ENCODE measurements around the gene TBCK. TPM values are rescaled to one million over a fixed set of nuclear protein-coding genes. Genes with fewer than 3 reads are reported as not detected.

The TBCK gene
- total RNA-seq, 1 donor from 2014 or later, result 25.8 TPM

DNA sequence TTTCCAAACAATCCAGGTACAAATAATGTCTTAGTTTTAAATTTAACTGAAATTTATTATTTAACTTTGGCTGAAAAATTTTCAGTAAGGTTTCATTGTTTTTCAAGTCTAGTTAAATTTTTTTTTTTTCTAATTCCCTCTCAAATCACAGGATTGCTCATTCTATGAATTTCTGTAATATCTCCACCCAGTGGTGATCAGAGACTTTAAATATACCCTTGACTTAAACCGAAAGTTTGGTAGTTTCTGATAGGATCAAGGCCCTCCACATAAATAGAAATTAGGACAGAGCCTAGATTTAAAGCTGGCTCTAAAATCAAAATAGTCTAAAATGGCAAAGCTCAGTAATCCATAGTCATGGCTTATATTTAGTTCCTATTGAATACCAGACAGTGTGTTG lies 175.4 kb downstream of the TBCK start:
- Mint-ChIP-seq H3K36me3 (ENCODE audit: low read depth, unreplicated experiment) (no peaks in the 10 kb centered on the region), H3K9me3 (ENCODE audit: unreplicated experiment) (no peaks in the 10 kb centered on the region), H3K27me3 (ENCODE audit: low read depth, unreplicated experiment) (no peaks in the 10 kb centered on the region), H3K4me3 (ENCODE audit: unreplicated experiment) (no peak overlapping the region), H3K27ac (ENCODE audit: unreplicated experiment) (no peak overlapping the region), H3K4me1 (ENCODE audit: low read depth, unreplicated experiment) (no peaks in the 10 kb centered on the region)
- Histone ChIP-seq H2AFZ (ENCODE audit: low read depth, low read length) (no peak overlapping the region), H3K4me2 (ENCODE audit: low read length) (no peak overlapping the region), H3K79me2 (ENCODE audit: insufficient read depth, low read length) (no peaks in the 10 kb centered on the region), H3K4me1 (ENCODE audit: insufficient read depth, low read length) (no peaks in the 10 kb centered on the region), H3K9me3 (ENCODE audit: insufficient read depth, low read depth, low read length) (no peaks in the 10 kb centered on the region), H3K9ac (ENCODE audit: low read length) (no peak overlapping the region), H3K36me3 (ENCODE audit: insufficient read depth, low read length) (no peaks in the 10 kb centered on the region), H4K20me1 (ENCODE audit: insufficient read depth, low read length) (no peaks in the 10 kb centered on the region), H3K27ac (ENCODE audit: low read depth, low read length) (no peak overlapping the region), H3K4me3 (ENCODE audit: insufficient read depth, low read depth, low read length) (no peak overlapping the region), H3K27me3 (ENCODE audit: insufficient read depth, low read length) (no peaks in the 10 kb centered on the region)
- DNase-seq (ENCODE audit: low read depth) (no peak), FAIRE-seq (no peak)
- TF ChIP-seq, protein P1, sequence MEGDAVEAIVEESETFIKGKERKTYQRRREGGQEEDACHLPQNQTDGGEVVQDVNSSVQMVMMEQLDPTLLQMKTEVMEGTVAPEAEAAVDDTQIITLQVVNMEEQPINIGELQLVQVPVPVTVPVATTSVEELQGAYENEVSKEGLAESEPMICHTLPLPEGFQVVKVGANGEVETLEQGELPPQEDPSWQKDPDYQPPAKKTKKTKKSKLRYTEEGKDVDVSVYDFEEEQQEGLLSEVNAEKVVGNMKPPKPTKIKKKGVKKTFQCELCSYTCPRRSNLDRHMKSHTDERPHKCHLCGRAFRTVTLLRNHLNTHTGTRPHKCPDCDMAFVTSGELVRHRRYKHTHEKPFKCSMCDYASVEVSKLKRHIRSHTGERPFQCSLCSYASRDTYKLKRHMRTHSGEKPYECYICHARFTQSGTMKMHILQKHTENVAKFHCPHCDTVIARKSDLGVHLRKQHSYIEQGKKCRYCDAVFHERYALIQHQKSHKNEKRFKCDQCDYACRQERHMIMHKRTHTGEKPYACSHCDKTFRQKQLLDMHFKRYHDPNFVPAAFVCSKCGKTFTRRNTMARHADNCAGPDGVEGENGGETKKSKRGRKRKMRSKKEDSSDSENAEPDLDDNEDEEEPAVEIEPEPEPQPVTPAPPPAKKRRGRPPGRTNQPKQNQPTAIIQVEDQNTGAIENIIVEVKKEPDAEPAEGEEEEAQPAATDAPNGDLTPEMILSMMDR (IDR thresholded peaks at IDR 0.05; ENCODE audit: insufficient read depth, low read depth, low read length), result no peak
- TF ChIP-seq EZH2 (IDR thresholded peaks at IDR 0.05; ENCODE audit: insufficient read depth, low read length), result no peak

DNA sequence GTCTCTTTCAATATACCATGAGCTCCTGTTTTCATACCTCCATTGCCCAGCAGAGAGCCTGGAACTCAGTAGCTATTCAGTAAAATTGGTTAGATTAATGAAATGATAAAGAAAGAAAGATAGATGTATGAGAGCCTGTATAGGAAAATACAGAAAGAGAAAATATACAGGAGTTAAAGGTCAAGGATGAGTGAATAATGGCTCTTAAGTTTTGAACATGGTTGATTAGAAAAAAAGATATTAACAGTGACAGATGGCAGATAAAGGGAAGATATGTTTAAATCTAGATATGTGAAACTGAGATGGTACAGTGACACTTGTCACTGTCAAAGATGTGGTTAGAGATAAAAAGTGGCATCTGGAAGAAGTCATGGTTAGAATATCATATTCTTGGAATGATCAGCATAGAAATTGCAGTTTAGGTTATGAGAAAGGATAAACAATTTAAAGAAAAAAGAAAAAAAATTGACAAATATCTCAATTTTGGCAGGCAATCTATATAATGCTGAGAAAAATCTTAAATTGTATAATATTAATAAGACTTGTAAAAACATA lies 179.2 kb downstream of the TBCK start:
- Mint-ChIP-seq H3K9me3 (ENCODE audit: unreplicated experiment) (peaks cover 11% of the 10 kb centered on the region), H3K27ac (ENCODE audit: unreplicated experiment) (no peak overlapping the region), H3K4me3 (ENCODE audit: unreplicated experiment) (no peak overlapping the region), H3K36me3 (ENCODE audit: low read depth, unreplicated experiment) (peaks cover 12% of the 10 kb centered on the region), H3K4me1 (ENCODE audit: low read depth, unreplicated experiment) (no peaks in the 10 kb centered on the region), H3K27me3 (ENCODE audit: low read depth, unreplicated experiment) (no peaks in the 10 kb centered on the region)
- no peaks in the 10 kb centered on the region for H3K4me1 ChIP-seq (ENCODE audit: insufficient read depth, low read length)
- H4K20me1 ChIP-seq (ENCODE audit: insufficient read depth, low read length), result no peaks in the 10 kb centered on the region
- no peak for DNase-seq (ENCODE audit: low read depth)
- no peaks in the 10 kb centered on the region for H3K79me2 ChIP-seq (ENCODE audit: insufficient read depth, low read length)
- H2AFZ ChIP-seq (ENCODE audit: low read depth, low read length), result no peak overlapping the region
- H3K4me3 ChIP-seq (ENCODE audit: insufficient read depth, low read depth, low read length), result no peak overlapping the region
- FAIRE-seq, result no peak
- no peaks in the 10 kb centered on the region for H3K36me3 ChIP-seq (ENCODE audit: insufficient read depth, low read length)
- TF ChIP-seq, protein P1 (IDR thresholded peaks at IDR 0.05; ENCODE audit: insufficient read depth, low read depth, low read length), result no peak
- no peak for TF ChIP-seq EZH2 (IDR thresholded peaks at IDR 0.05; ENCODE audit: insufficient read depth, low read length)
- no peaks in the 10 kb centered on the region for H3K27me3 ChIP-seq (ENCODE audit: insufficient read depth, low read length)
- H3K9me3 ChIP-seq (ENCODE audit: insufficient read depth, low read depth, low read length), result peaks cover 4% of the 10 kb centered on the region
- no peak overlapping the region for H3K27ac ChIP-seq (ENCODE audit: low read depth, low read length)
- H3K4me2 ChIP-seq (ENCODE audit: low read length), result no peak overlapping the region
- H3K9ac ChIP-seq (ENCODE audit: low read length), result no peak overlapping the region

DNA sequence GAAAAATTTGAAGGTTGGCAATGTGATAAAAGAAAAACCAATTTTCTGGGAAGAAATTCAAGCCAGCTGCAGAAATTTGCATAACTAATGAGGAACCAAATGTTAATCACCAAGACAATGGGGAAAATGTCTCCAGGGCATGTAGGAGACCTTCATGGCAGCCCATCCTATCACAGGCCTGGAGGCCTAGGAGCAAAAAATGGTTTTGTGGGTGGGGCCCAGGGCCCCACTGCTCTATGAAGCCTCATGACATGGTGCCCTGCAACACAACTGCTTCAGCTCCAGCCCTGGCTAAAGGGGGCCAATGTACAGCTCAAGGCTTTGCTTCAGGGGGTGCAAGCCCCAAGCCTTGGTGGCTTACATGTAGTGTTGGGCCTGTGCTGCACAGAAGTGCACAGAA lies 184.0 kb downstream of the TBCK start:
- H3K27me3 Mint-ChIP-seq (ENCODE audit: low read depth, unreplicated experiment), result no peaks in the 10 kb centered on the region
- no peaks in the 10 kb centered on the region for H3K79me2 ChIP-seq (ENCODE audit: insufficient read depth, low read length)
- no peak for FAIRE-seq
- H3K9ac ChIP-seq (ENCODE audit: low read length), result no peak overlapping the region
- H4K20me1 ChIP-seq (ENCODE audit: insufficient read depth, low read length), result no peaks in the 10 kb centered on the region
- no peak overlapping the region for H3K27ac Mint-ChIP-seq (ENCODE audit: unreplicated experiment)
- no peaks in the 10 kb centered on the region for H3K36me3 ChIP-seq (ENCODE audit: insufficient read depth, low read length)
- peaks cover 15% of the 10 kb centered on the region for H3K9me3 Mint-ChIP-seq (ENCODE audit: unreplicated experiment)
- TF ChIP-seq, protein P1 (IDR thresholded peaks at IDR 0.05; ENCODE audit: insufficient read depth, low read depth, low read length), result no peak
- no peak for TF ChIP-seq EZH2 (IDR thresholded peaks at IDR 0.05; ENCODE audit: insufficient read depth, low read length)
- no peak overlapping the region for H3K4me3 Mint-ChIP-seq (ENCODE audit: unreplicated experiment)
- peaks cover 16% of the 10 kb centered on the region for H3K36me3 Mint-ChIP-seq (ENCODE audit: low read depth, unreplicated experiment)
- peaks cover 4% of the 10 kb centered on the region for H3K9me3 ChIP-seq (ENCODE audit: insufficient read depth, low read depth, low read length)
- no peaks in the 10 kb centered on the region for H3K27me3 ChIP-seq (ENCODE audit: insufficient read depth, low read length)
- no peaks in the 10 kb centered on the region for H3K4me1 ChIP-seq (ENCODE audit: insufficient read depth, low read length)
- no peaks in the 10 kb centered on the region for H3K4me1 Mint-ChIP-seq (ENCODE audit: low read depth, unreplicated experiment)
- no peak overlapping the region for H3K4me3 ChIP-seq (ENCODE audit: insufficient read depth, low read depth, low read length)
- H3K4me2 ChIP-seq (ENCODE audit: low read length), result no peak overlapping the region
- DNase-seq (ENCODE audit: low read depth), result no peak
- no peak overlapping the region for H3K27ac ChIP-seq (ENCODE audit: low read depth, low read length)
- no peak overlapping the region for H2AFZ ChIP-seq (ENCODE audit: low read depth, low read length)

Measured in astrocyte (in vitro differentiated cells and primary cell).